Dedifferentiated amniotic fluid mesenchymal stem cell (primary cell): Measurements from ENCODE around the gene IL17C.

Experiments
- DNase-seq: peaks from one replicate; pipeline ENCODE4 v3.0.0-alpha.2; 2016; ENCODE audit errors: extremely low spot score

IL17C gene

GRCh38 chr16:88645455-88645854 is 7.1 kb downstream of the IL17C start:
- no peak for DNase-seq

- no peak for DNase-seq
These were observed 7.6 kb downstream of the IL17C start for GRCh38 chr16:88645941-88646340.

- DNase-seq: no peak
These were observed 8.1 kb downstream of the IL17C start for GRCh38 chr16:88646345-88647034.

GRCh38 chr16:88647178-88648070 is 9.1 kb downstream of the IL17C start:
- no peak for DNase-seq

GRCh38 chr16:88649195-88649923 is 11.0 kb downstream of the IL17C start:
- no peak for DNase-seq

DNA sequence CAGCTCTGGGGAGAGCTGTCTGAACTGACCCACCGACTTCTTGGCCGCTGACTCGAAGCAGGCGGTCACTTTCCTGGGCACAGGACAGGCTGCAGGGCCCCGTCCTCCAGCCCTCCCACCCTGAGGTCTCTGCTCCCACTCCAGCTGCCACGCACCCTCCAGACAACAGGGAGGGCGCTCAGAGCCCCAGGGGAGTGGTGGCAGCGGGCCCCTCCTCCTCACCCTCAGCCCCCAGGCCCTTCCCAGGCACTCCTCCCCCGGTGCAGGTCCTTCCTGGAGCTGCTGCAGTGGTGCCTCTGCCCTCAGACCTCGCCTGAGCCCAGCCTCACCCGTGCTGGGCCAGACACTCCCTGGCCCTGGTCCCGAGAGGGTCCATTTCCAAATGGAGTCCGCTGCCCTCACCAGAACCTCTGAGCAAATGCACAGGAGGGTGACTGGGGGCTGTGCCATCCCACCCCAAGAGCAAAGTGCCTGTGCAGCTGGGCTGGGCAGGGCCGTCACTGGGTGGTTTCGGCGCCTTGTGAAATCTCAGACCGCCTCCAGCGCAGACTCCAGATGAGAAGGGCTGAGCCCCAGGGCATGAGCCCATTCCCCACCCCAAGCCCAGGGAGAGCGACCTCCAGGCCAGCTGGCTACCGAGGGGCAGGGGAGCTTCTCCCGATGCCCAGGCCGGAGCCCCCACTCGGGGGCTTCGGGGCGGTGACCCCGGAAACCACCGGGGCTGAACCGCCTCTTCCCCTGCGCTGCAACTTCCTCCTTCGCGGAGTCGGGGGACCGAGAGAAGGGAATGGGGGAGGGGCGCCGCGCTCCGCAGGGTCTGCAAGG is 11.8 kb downstream of the IL17C start:
- DNase-seq: no peak

DNA sequence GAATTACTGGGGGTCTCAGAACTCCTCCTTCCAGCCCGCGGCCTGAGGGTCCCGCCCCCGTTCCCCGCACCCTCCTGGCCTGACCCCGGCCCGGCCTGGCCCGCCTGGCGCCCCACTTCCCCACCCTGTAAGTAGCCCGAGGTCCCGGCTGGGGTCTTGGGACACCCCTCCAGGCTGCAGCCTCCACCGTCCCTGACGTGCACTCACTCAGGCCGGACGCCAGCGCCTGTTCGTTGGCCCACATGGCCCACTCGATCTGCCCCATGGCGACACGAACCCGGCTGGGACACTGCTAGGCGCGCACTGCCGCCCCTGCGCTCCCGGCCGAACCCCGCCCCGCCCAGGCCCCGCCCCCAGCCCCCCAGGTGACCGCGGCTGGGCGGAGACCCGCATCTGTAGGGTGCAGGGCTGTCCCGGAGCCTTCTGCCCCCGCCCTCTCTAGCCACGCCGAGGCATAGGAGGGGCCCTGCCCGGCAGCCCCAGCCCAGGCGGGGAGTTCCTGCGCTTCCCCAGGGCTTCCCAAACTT is 12.4 kb downstream of the IL17C start, which contains the start of gene CYBA:
TSS of gene CYBA (minus strand) at position 305 of the 527 bp plus-strand sequence. CDS start at position 265, 40 bp downstream.
- no peak for DNase-seq

DNA sequence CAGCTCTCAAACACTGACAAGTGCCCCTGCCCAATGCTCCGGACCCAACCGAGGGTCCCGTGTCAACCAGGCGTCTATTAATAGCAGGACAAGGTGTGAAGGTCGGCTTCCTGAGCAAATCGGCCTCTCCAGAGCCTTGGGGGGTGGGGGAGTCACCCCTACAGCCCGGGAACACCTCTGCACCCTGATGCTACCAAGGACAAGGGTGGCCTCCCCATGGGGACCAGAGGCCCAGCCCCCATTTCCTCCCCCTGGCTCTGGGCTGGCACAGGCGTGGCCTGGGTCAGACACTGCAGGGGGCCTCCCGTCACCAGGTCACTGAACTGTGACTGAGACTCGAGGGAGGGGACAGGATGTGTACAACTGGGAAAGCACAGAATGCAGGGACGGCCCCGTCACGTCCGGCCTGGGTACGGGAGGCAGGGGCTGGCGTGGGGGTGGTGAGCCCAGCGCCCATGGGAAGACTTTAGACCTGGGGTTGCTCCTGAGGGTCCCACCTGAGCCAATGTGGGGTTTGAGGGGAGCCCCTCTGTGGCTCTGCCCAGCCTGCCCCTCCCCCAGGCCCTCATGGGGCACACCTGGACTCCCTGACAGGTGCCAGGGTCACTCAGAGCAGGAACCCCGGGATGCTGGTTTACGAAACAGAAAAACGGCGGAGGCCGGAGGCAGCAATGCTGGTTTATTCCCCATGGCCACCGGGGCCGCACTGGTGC is 13.1 kb downstream of the IL17C start:
- DNase-seq: no peak

DNA sequence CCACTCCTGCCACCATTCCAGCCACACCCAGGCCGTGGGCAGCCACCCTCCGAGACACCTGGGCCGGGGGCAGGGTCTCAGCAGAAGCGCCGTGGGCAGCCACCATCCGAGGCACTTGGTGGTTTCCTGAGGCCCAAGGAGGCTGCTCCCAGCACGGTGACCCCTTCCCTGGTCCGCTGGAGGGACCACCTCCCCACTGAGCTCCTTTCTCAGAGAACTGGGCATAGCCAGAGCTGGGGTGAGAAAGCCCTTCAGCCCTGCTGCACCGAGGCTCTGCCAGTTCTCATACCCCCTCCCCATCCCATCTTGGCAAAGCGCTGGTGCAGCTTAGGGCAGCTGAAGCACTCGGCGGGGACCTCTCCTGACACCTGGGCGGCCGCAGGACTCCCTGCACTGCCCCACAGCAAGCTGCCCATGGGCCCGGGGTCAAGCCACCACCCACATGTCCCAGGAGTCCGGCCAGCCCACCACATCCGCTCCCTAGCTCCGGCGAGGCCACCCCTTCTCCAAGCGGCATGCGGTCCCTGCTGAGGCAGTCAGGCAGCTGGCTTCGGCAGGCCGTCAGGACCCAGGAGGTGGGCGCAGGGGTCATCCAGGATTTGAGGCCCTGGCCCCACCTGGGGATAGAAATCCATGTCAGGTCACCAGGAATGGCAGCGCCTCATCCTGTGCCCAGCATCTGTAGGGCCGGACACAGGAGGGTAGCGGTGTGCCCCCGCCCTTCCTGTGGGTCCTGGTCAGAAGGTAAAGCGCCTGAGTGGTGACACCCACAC is 13.8 kb downstream of the IL17C start:
- DNase-seq: no peak

- DNase-seq: no peak
These were observed 14.3 kb downstream of the IL17C start for GRCh38 chr16:88652762-88653063.

DNA sequence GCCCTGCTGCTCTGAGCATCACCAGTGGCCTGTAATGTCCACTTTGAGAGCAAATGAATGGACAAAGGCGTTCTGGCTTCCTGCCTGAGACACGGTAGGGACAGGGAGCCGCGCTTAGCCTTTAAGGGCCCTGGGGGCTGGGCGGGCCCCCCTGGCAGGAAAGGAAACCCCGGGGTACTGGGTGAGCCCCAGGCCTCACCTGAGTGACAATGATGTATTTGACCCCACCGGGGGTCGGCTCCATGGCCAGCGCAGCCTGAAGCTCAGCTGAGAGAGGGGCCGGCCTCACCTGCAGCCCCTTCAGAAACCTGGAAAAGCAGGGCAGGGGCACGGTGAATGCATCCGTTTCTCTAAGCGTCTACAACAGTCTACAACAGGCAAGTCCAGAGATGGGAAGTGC is 14.7 kb downstream of the IL17C start:
- DNase-seq: no peak

GRCh38 chr16:88653596-88654362 is 15.4 kb downstream of the IL17C start:
- no peak for DNase-seq

GRCh38 chr16:88654363-88655052 is 16.1 kb downstream of the IL17C start:
- DNase-seq: no peak

DNA sequence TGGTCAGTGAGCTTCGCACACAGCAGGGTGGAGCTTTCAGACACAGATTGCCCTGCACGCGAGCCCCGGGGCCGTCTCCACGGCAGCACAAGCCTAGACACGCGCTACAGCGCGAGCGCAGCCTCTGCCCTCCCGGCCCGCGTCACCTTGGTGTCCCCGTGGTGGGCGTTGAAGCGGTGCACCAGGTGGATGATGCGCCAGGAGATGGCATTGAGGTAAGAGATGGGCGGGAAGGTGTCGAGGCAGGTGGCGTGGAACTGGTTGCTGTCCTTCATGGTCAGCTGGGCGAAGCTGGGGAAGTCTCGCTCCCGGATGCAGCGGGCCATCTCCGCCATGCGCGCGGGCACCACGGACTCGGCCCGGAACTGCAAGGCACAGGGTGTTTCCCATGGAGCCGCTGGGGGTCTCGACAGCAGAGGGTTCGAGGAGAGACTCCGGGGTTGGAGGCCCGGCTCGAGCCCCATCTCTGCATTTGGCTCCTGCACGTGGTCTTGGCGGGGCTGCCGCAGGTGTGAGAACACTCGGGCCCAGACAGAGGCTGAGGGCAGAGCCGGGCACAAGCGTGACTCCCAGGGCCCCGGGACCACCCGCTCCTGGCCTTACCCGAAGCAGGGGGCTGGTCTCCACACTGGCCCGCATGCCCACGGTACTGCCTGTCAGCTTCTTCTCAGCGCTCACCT is 16.8 kb downstream of the IL17C start:
- no peak for DNase-seq

GRCh38 chr16:88655733-88656281 is 17.4 kb downstream of the IL17C start:
- no peak for DNase-seq

- no peak for DNase-seq
These were observed 18.1 kb downstream of the IL17C start for GRCh38 chr16:88656291-88656980.

DNA sequence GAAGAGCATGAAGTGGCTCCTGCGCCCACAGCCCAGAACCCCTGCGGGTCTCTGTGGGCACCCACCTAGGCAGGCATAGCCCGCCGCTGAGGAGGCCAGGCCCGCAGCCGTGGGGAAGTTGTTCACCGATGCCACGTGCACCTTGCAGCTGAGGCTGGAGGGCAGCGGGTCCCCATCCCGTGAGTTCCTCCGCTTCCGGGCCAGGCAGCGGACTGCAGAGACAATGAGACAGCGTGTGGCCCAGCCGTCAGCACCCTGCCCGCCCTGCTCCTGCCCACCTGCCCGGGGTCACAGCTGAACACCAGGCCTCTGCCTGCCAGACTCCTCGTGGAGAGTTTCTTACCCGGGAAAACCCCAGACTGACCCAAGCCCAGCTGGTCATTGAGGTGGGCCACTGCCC is 19.0 kb downstream of the IL17C start:
- no peak for DNase-seq
